Measurements from ENCODE around the gene CDKN1B.

CDKN1B gene

DNA sequence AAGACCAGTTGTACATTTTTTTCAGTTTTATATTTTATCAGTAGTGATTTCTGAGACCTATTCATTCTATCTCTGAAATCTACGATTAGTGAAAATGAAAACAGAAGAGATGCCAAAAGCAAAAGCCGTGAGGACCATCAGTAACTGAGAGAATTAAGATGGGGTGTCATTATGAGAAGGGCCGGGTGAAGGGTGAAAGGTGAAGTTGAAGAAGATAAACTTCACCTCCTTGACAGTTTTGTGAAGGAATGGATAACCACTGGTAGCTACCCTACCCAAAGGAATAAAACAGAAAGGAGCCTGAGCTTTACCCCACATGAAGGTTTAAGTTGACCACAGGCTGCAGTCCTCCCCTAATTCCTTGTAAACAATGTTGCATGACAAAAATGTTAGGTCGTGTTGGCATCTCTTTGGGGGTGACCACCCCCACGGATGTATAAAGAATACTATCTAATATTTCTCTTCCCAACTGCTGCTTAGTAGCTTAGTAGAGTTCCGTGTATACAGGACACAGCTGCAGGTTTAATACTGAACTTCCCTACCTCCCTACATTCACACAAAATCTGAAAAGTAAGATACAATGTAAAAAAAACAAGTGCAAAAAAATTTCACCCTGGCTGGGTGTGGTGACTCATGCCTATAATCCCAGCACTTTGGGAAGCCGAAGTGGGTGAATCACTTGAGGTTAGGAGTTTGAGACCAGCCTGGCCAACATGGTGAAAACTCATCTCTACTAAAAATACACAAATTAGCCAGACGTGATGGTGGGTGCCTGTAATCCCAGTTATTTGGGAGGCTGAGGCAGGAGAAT lies 45.1 kb upstream of the CDKN1B start:
- Histone ChIP-seq H2AFZ (ENCODE audit: low read length) (no peak overlapping the region), H3K27me3 (ENCODE audit: insufficient read depth, low read length) (no peaks in the 10 kb centered on the region), H3K36me3 (ENCODE audit: insufficient read depth, low read length) (no peaks in the 10 kb centered on the region), H3K9ac (ENCODE audit: low read length) (no peak overlapping the region), H3K4me1 (ENCODE audit: insufficient read depth, low read length, severe bottlenecking) (peaks cover 3% of the 10 kb centered on the region), H3F3A (ENCODE audit: insufficient read depth, low read length) (no peaks in the 10 kb centered on the region), H3K4me3 (ENCODE audit: low read depth, low read length, poor library complexity, severe bottlenecking) (no peak overlapping the region), H3K79me2 (ENCODE audit: insufficient read depth, low read length) (no peaks in the 10 kb centered on the region), H4K20me1 (ENCODE audit: insufficient read depth, low read length) (no peaks in the 10 kb centered on the region), H3K4me2 (ENCODE audit: low read length) (no peak overlapping the region), H3K9me3 (ENCODE audit: low read length) (no peaks in the 10 kb centered on the region), H3K9me2 (ENCODE audit: low read depth, low read length) (no peaks in the 10 kb centered on the region), H3K27ac (ENCODE audit: low read depth, low read length, poor library complexity, severe bottlenecking) (no peak overlapping the region)
- TF ChIP-seq CTCF (IDR thresholded peaks at IDR 0.05; ENCODE audit: low read length) = no peak
- TF ChIP-seq EZH2 (IDR thresholded peaks at IDR 0.05; ENCODE audit: borderline replicate concordance, low read length) = no peak

DNA sequence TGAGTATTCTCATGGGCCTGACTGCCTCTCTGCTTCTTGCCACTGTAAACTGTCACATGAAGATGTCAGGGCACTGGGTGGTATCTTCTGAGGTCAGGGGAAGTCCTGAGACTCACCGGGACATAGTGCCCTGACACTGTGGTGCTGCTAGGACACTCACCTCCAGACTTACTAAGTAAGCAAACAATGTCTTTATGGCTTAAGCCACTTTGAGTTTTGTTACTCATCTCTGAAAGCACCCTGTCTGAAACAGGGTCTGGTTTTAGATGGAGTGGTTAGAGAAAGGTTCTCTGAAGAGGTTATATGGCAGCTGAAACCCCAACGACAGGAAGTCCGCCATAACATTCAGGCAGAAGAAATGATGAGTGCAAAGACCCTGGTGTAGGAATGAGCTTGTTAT lies 43.9 kb upstream of the CDKN1B start:
- Histone ChIP-seq H3K4me2 (ENCODE audit: low read length) (no peak overlapping the region), H3K9me3 (ENCODE audit: low read length) (no peaks in the 10 kb centered on the region), H3K79me2 (ENCODE audit: insufficient read depth, low read length) (no peaks in the 10 kb centered on the region), H4K20me1 (ENCODE audit: insufficient read depth, low read length) (no peaks in the 10 kb centered on the region), H3K36me3 (ENCODE audit: insufficient read depth, low read length) (no peaks in the 10 kb centered on the region), H3K4me1 (ENCODE audit: insufficient read depth, low read length, severe bottlenecking) (peaks cover 3% of the 10 kb centered on the region), H3F3A (ENCODE audit: insufficient read depth, low read length) (no peaks in the 10 kb centered on the region), H3K27ac (ENCODE audit: low read depth, low read length, poor library complexity, severe bottlenecking) (no peak overlapping the region), H3K9me2 (ENCODE audit: low read depth, low read length) (no peaks in the 10 kb centered on the region), H3K27me3 (ENCODE audit: insufficient read depth, low read length) (no peaks in the 10 kb centered on the region), H3K4me3 (ENCODE audit: low read depth, low read length, poor library complexity, severe bottlenecking) (no peak overlapping the region), H3K9ac (ENCODE audit: low read length) (no peak overlapping the region), H2AFZ (ENCODE audit: low read length) (no peak overlapping the region)
- TF ChIP-seq EZH2 (IDR thresholded peaks at IDR 0.05; ENCODE audit: borderline replicate concordance, low read length) (no peak), CTCF (IDR thresholded peaks at IDR 0.05; ENCODE audit: low read length) (no peak)

GRCh38 chr12:12676605-12677004 lies 40.6 kb upstream of the CDKN1B start:
- Histone ChIP-seq H3K9ac (ENCODE audit: low read length) (no peak overlapping the region), H3K27ac (ENCODE audit: low read depth, low read length, poor library complexity, severe bottlenecking) (no peak overlapping the region), H3K36me3 (ENCODE audit: insufficient read depth, low read length) (no peaks in the 10 kb centered on the region), H3K79me2 (ENCODE audit: insufficient read depth, low read length) (no peaks in the 10 kb centered on the region), H3K9me2 (ENCODE audit: low read depth, low read length) (no peaks in the 10 kb centered on the region), H2AFZ (ENCODE audit: low read length) (no peak overlapping the region), H3K27me3 (ENCODE audit: insufficient read depth, low read length) (no peaks in the 10 kb centered on the region), H3F3A (ENCODE audit: insufficient read depth, low read length) (no peaks in the 10 kb centered on the region), H3K9me3 (ENCODE audit: low read length) (no peaks in the 10 kb centered on the region), H3K4me1 (ENCODE audit: insufficient read depth, low read length, severe bottlenecking) (no peaks in the 10 kb centered on the region), H4K20me1 (ENCODE audit: insufficient read depth, low read length) (no peaks in the 10 kb centered on the region), H3K4me2 (ENCODE audit: low read length) (no peak overlapping the region), H3K4me3 (ENCODE audit: low read depth, low read length, poor library complexity, severe bottlenecking) (no peak overlapping the region)
- TF ChIP-seq CTCF (IDR thresholded peaks at IDR 0.05; ENCODE audit: low read length) (no peak), EZH2 (IDR thresholded peaks at IDR 0.05; ENCODE audit: borderline replicate concordance, low read length) (no peak)
